Nephron (organoid): Measurements from ENCODE around the gene RBFOX1.

ENCODE experiments used
- H3K27ac Mint-ChIP-seq, 3 experiments: 2 replicates each; pipeline ENCODE4 v1.8.0; 2020; ENCODE audit warnings: mixed read lengths in 3 of 3, mild to moderate bottlenecking in 2 of 3, moderate library complexity in 1 of 3
- H3K27me3 Mint-ChIP-seq: 2 replicates; pipeline ENCODE4 v1.8.0; 2021; ENCODE audit warnings: low read depth, mild to moderate bottlenecking, moderate library complexity, mixed read lengths
- H3K36me3 Mint-ChIP-seq: 2 replicates; pipeline ENCODE4 v1.8.0; 2020; ENCODE audit warnings: low read depth, mixed read lengths
- H3K4me1 Mint-ChIP-seq: 2 replicates; pipeline ENCODE4 v1.8.0; 2020; ENCODE audit warnings: mixed read lengths
- H3K4me3 Mint-ChIP-seq, 3 experiments: 2 replicates each; pipeline ENCODE4 v1.8.0; 2020; ENCODE audit warnings: mild to moderate bottlenecking in 3 of 3, mixed read lengths in 3 of 3, moderate library complexity in 2 of 3
- H3K9me3 Mint-ChIP-seq: 2 replicates; pipeline ENCODE4 v1.8.0; 2020; ENCODE audit warnings: mixed read lengths
- TF ChIP-seq, protein P1 (sequence below), 3 experiments: fragments of 200-600 bp; sonication (generic); IDR thresholded peaks; one replicate each; pipeline ENCODE4 v1.5.0; 2021; ENCODE audit warnings: antibody characterized with exemption in 3 of 3; ENCODE audit not compliant: unreplicated experiment in 3 of 3

RBFOX1 gene

DNA sequence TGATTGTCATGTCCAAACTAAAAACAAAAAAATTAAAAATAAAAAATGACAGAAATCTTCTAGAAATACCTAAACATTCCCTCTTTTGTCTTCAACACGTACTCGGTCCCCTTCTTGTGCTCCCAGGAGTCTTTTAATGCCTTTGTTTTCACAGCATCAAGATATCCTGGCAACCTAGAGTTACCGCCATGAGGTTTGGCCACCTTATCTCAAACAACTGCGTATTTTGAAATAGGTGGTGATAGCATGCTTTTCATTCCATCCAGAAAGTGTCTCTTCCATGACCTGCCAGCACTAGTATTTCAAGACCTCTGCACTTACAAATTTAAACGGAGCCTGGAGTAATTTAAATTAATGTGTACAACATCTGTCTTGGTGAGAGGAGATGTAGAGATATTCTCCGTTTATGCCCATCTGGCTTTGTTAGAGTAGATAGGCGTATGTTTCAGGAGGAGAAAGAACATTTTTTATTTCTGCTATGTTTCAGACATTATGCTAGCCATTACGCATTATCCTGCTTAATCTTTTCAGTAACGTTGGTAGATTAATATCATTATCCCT is 42.0 kb downstream of the RBFOX1 start:
- peaks cover 4% of the 10 kb centered on the region for H3K27me3 Mint-ChIP-seq
- TF ChIP-seq, protein P1, sequence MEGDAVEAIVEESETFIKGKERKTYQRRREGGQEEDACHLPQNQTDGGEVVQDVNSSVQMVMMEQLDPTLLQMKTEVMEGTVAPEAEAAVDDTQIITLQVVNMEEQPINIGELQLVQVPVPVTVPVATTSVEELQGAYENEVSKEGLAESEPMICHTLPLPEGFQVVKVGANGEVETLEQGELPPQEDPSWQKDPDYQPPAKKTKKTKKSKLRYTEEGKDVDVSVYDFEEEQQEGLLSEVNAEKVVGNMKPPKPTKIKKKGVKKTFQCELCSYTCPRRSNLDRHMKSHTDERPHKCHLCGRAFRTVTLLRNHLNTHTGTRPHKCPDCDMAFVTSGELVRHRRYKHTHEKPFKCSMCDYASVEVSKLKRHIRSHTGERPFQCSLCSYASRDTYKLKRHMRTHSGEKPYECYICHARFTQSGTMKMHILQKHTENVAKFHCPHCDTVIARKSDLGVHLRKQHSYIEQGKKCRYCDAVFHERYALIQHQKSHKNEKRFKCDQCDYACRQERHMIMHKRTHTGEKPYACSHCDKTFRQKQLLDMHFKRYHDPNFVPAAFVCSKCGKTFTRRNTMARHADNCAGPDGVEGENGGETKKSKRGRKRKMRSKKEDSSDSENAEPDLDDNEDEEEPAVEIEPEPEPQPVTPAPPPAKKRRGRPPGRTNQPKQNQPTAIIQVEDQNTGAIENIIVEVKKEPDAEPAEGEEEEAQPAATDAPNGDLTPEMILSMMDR (IDR thresholded peaks at IDR 0.05; ENCODE audit: unreplicated experiment in 3 of 3) = no peak
- no peaks in the 10 kb centered on the region for H3K9me3 Mint-ChIP-seq
- H3K27ac Mint-ChIP-seq = no peak overlapping the region
- no peaks in the 10 kb centered on the region for H3K36me3 Mint-ChIP-seq
- no peak overlapping the region for H3K4me3 Mint-ChIP-seq
- H3K4me1 Mint-ChIP-seq = peaks cover 10% of the 10 kb centered on the region

DNA sequence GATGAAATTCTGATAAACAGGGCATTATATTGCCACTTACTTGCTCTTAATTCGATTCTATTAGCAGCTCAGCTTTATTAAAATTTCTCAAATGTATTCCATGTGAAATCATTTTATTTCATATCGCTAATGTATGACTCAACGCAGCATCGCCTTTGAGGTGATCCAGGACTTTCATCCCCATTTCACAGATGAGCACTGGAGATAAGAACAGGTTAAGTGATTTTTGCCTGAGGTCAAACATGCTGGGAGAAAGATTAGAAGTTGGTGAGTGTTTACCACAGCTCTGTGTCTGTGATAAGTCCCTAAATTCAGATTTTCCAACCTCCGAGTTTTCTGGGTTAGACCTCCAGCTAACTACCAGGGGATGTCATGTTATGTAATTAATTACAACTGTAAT is 43.6 kb downstream of the RBFOX1 start:
- TF ChIP-seq, protein P1 (IDR thresholded peaks at IDR 0.05; ENCODE audit: unreplicated experiment in 3 of 3) = no peak
- H3K4me3 Mint-ChIP-seq = no peak overlapping the region
- no peaks in the 10 kb centered on the region for H3K36me3 Mint-ChIP-seq
- H3K27me3 Mint-ChIP-seq = peaks cover 4% of the 10 kb centered on the region
- no peak overlapping the region for H3K27ac Mint-ChIP-seq
- no peaks in the 10 kb centered on the region for H3K9me3 Mint-ChIP-seq
- peaks cover 10% of the 10 kb centered on the region for H3K4me1 Mint-ChIP-seq

DNA sequence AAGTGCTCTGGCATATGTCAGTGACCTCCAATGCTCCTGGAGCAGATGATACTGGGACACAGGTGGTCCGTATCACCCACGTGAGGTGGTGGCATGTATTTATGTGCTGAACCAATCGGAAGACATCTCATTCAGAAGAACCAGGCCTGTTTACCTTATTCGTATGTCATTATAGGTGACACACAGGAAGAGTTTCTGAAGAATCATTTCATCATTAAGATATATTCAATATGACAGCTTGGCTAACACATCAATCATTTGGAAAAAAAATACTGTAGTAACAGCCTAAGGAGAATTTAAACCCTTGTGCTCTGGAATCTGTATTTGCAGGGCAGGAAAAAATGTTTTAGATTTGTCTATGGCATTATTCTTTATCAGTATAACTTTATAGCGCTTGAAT is 44.6 kb downstream of the RBFOX1 start:
- Mint-ChIP-seq H3K9me3 (no peaks in the 10 kb centered on the region), H3K27ac (no peak overlapping the region), H3K27me3 (peaks cover 4% of the 10 kb centered on the region), H3K36me3 (no peaks in the 10 kb centered on the region), H3K4me3 (no peak overlapping the region), H3K4me1 (peaks cover 10% of the 10 kb centered on the region)
- TF ChIP-seq, protein P1 (IDR thresholded peaks at IDR 0.05; ENCODE audit: unreplicated experiment in 3 of 3) = no peak

DNA sequence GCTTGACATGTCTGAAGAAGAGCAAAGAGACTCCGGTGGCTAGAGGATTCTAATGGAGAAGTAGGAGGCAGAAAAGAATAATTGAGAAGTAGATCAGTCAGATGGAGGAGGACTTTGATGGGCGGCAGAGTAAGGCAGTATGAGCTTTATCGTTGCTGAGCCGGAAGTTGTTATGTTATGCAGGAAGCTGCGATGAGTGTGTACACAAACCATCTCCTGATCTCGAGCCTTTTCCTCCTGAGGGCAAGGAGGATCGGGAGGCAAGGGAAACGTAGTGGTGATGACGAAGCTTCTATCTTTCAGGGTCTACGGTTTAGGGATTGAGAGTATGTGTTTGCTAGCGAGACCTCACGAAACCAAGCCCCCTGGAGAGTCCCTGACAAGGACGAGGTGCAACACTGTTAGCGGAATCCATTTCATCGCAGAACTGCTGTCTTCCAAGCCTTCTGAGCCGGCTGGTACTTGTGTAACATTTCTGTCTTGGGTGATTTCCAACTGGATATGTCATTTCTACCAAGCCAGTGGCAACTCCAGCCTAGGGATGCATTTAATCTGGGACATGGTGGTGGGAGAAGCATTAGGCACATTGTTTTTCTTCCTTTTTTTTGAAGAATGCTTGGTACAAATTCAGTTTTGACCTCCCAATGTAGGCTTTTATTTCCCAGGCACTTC is 45.5 kb downstream of the RBFOX1 start:
- H3K27ac Mint-ChIP-seq = no peak overlapping the region
- no peaks in the 10 kb centered on the region for H3K36me3 Mint-ChIP-seq
- peaks cover 4% of the 10 kb centered on the region for H3K27me3 Mint-ChIP-seq
- H3K9me3 Mint-ChIP-seq = no peaks in the 10 kb centered on the region
- H3K4me1 Mint-ChIP-seq = peaks cover 10% of the 10 kb centered on the region
- TF ChIP-seq, protein P1 (IDR thresholded peaks at IDR 0.05; ENCODE audit: unreplicated experiment in 3 of 3) = no peak
- H3K4me3 Mint-ChIP-seq = no peak overlapping the region

DNA sequence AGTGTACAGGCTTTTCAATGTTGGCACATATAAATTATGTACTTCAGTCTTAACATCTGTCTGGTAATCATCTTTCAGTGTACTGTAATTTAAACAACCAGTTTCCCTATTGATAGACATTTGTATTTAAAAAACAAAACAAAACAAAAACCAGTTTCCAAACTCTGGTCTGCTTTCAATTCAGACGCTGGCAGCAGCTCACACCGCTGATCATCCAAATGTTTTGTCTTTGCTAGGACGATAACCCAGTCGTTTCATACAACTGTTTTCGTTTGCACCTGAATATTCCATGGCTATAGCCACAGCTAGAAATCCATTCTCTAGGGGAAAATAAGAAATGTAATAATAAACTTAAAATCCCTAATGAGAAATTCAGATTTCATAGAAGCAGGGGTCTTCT is 47.8 kb downstream of the RBFOX1 start:
- H3K36me3 Mint-ChIP-seq = peaks cover 8% of the 10 kb centered on the region
- peaks cover 4% of the 10 kb centered on the region for H3K27me3 Mint-ChIP-seq
- TF ChIP-seq, protein P1 (IDR thresholded peaks at IDR 0.05; ENCODE audit: unreplicated experiment in 3 of 3) = no peak
- H3K4me3 Mint-ChIP-seq = no peak overlapping the region
- H3K4me1 Mint-ChIP-seq = no peaks in the 10 kb centered on the region
- H3K27ac Mint-ChIP-seq = no peak overlapping the region
- peaks cover 9% of the 10 kb centered on the region for H3K9me3 Mint-ChIP-seq

DNA sequence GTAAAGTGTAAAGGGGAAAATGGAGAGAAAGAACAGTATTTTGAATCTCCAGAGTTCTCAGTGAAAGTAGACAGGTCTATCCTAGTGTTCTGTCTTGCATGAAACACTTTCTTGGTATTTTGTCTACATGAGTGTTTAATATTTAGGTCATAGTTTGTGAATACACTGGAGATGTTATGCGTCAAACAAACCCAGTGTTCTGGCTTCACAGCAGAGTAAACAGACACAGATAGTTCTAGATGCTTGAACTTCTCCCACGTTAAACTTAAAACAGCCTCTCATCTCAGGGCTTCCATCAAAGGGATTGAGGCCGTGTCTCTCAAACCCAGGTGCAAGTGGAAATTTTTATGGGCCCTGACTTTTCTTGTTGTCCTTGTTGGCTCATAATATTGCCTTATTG is 48.3 kb downstream of the RBFOX1 start:
- TF ChIP-seq, protein P1 (IDR thresholded peaks at IDR 0.05; ENCODE audit: unreplicated experiment in 3 of 3) = no peak
- peaks cover 9% of the 10 kb centered on the region for H3K9me3 Mint-ChIP-seq
- H3K27ac Mint-ChIP-seq = no peak overlapping the region
- H3K27me3 Mint-ChIP-seq = peaks cover 4% of the 10 kb centered on the region
- peaks cover 8% of the 10 kb centered on the region for H3K36me3 Mint-ChIP-seq
- no peak overlapping the region for H3K4me3 Mint-ChIP-seq
- no peaks in the 10 kb centered on the region for H3K4me1 Mint-ChIP-seq
